H1 (cell line): ENCODE measurements around the gene UBQLN4. TPM values are rescaled to one million over a fixed set of nuclear protein-coding genes. Genes with fewer than 3 reads are reported as not detected.

ENCODE experiments used
- CTCF ChIA-PET: fragments of 300-600 bp; sonication (Branson Sonifier 250); formaldehyde crosslinking; loops from one replicate; lab custom pipeline; 2021; ENCODE audit not compliant: partially characterized antibody; lab: Charles Lee
- POLR2A ChIA-PET: fragments of 300-600 bp; sonication (Branson Sonifier 250); formaldehyde crosslinking; loops from one replicate; lab custom pipeline; 2021; ENCODE audit warnings: inconsistent platforms; ENCODE audit not compliant: partially characterized antibody; lab: Charles Lee
- DNase-seq, 2 experiments: peaks; one replicate each; pipeline versions ENCODE4 v3.0.0 to v3.0.0-alpha.2; 2010 to 2022; ENCODE audit warnings: low spot score in 2 of 2, low read depth in 1 of 2, mixed read lengths in 1 of 2
- FAIRE-seq: peaks from 2 replicates; lab custom pipeline; 2011; peaks lifted over from hg19 to GRCh38; lab: Jason Lieb, UNC
- H2AFZ ChIP-seq: 2 replicates; pipeline ENCODE4 v1.8.1; 2012; ENCODE audit warnings: low read length, inconsistent platforms
- H2AK5ac ChIP-seq: 2 replicates; pipeline ENCODE4 v1.6.1; 2013; ENCODE audit warnings: low read depth, low read length
- H2BK120ac ChIP-seq: replicated peaks from 2 replicates; pipeline ENCODE3; 2013; ENCODE audit warnings: low read depth, low read length, inconsistent platforms
- H2BK12ac ChIP-seq: 2 replicates; pipeline ENCODE4 v1.6.1; 2013; ENCODE audit warnings: low read depth, low read length
- H2BK15ac ChIP-seq: 2 replicates; pipeline ENCODE4 v1.6.1; 2013; ENCODE audit warnings: low read length
- H2BK20ac ChIP-seq: 2 replicates; pipeline ENCODE4 v1.6.1; 2013; ENCODE audit warnings: low read length
- H2BK5ac ChIP-seq: 2 replicates; pipeline ENCODE4 v1.6.1; 2013; ENCODE audit warnings: low read depth, low read length
- H3K14ac ChIP-seq: 2 replicates; pipeline ENCODE4 v1.6.1; 2013; ENCODE audit warnings: inconsistent platforms; ENCODE audit not compliant: insufficient read length
- H3K18ac ChIP-seq: 2 replicates; pipeline ENCODE4 v1.6.1; 2013; ENCODE audit warnings: low read length; ENCODE audit errors: extremely low read depth
- H3K23ac ChIP-seq: 2 replicates; pipeline ENCODE4 v1.6.1; 2013; ENCODE audit warnings: inconsistent platforms; ENCODE audit not compliant: insufficient read length
- H3K23me2 ChIP-seq: 2 replicates; pipeline ENCODE4 v1.6.1; 2013; ENCODE audit warnings: low read depth, low read length
- H3K27ac ChIP-seq: 2 replicates; pipeline ENCODE4 v1.6.1; 2011; ENCODE audit warnings: low read depth, low read length, inconsistent platforms
- H3K27me3 ChIP-seq, 4 experiments: replicated peaks in 1 of 4; 1 replicate in 1 of 4; 2 replicates in 3 of 4; pipeline versions ENCODE4 v1.6.1 to v1.8.1; 2011 to 2013; ENCODE audit warnings: low read length in 3 of 4, mild to moderate bottlenecking in 3 of 4, inconsistent platforms in 2 of 4, mixed read lengths in 2 of 4, moderate library complexity in 1 of 4; ENCODE audit not compliant: control insufficient read depth in 3 of 4, insufficient read depth in 3 of 4; ENCODE audit errors: extremely low read depth in 1 of 4
- H3K36me3 ChIP-seq, 4 experiments: 2 replicates each; pipeline versions ENCODE4 v1.6.1 to v1.8.1; 2011 to 2013; ENCODE audit warnings: mild to moderate bottlenecking in 4 of 4, low read length in 3 of 4, moderate library complexity in 2 of 4, control low read depth in 1 of 4, inconsistent platforms in 1 of 4; ENCODE audit not compliant: insufficient read depth in 4 of 4, control insufficient read depth in 2 of 4
- H3K4ac ChIP-seq: replicated peaks from 2 replicates; pipeline ENCODE3; 2013; ENCODE audit warnings: low read length, low read depth, mixed read lengths, inconsistent platforms; ENCODE audit not compliant: insufficient read length
- H3K4me1 ChIP-seq, 4 experiments: replicated peaks in 1 of 4; 1 replicate in 1 of 4; 2 replicates in 3 of 4; pipeline versions ENCODE4 v1.6.1 to v1.8.1; 2011 to 2013; ENCODE audit warnings: low read length in 3 of 4, inconsistent platforms in 2 of 4, mixed read lengths in 1 of 4; ENCODE audit not compliant: insufficient read depth in 4 of 4, control insufficient read depth in 3 of 4
- H3K4me2 ChIP-seq, 2 experiments: 2 replicates each; pipeline versions ENCODE4 v1.6.1 to v1.8.1; 2011 to 2013; ENCODE audit warnings: low read depth in 2 of 2, low read length in 2 of 2, control low read depth in 1 of 2, inconsistent platforms in 1 of 2, mild to moderate bottlenecking in 1 of 2; ENCODE audit not compliant: insufficient read depth in 1 of 2
- H3K4me3 ChIP-seq, 4 experiments: fragments of 200-600, 300-600 bp in 1 of 4; sonication (generic), shearing (Covaris generic), sonication (Bioruptor Twin) in 1 of 4; 2 replicates each; pipeline versions ENCODE4 v1.5.1 to v1.8.1; 2011 to 2016; ENCODE audit warnings: low read length in 4 of 4, low read depth in 3 of 4, control low read depth in 2 of 4, inconsistent platforms in 2 of 4, mild to moderate bottlenecking in 2 of 4, mixed read lengths in 1 of 4, moderate library complexity in 1 of 4; ENCODE audit not compliant: insufficient read depth in 2 of 4; ENCODE audit errors: extremely low read depth in 1 of 4
- H3K56ac ChIP-seq: replicated peaks from 2 replicates; pipeline ENCODE3; 2013; ENCODE audit warnings: low read depth, mild to moderate bottlenecking, mixed read lengths, low read length, inconsistent platforms; ENCODE audit not compliant: insufficient read length
- H3K79me1 ChIP-seq: 2 replicates; pipeline ENCODE4 v1.6.1; 2013; ENCODE audit warnings: low read depth, low read length, control low read depth
- H3K79me2 ChIP-seq, 2 experiments: 2 replicates each; pipeline versions ENCODE4 v1.6.1 to v1.8.1; 2012 to 2013; ENCODE audit warnings: low read length in 2 of 2, mild to moderate bottlenecking in 2 of 2, inconsistent platforms in 1 of 2; ENCODE audit not compliant: insufficient read depth in 2 of 2, control insufficient read depth in 1 of 2
- H3K9ac ChIP-seq, 4 experiments: replicated peaks in 1 of 4; 1 replicate in 1 of 4; 2 replicates in 3 of 4; pipeline versions ENCODE4 v1.6.1 to v1.8.1; 2011 to 2013; ENCODE audit warnings: low read depth in 3 of 4, low read length in 3 of 4, control low read depth in 2 of 4, mild to moderate bottlenecking in 2 of 4, moderate library complexity in 2 of 4, inconsistent platforms in 1 of 4; ENCODE audit errors: extremely low read depth in 1 of 4
- H3K9me3 ChIP-seq, 2 experiments: 2 replicates each; pipeline versions ENCODE4 v1.6.1 to v1.8.1; 2012 to 2013; ENCODE audit warnings: mild to moderate bottlenecking in 2 of 2, moderate library complexity in 2 of 2, control low read depth in 1 of 2, inconsistent platforms in 1 of 2, low read depth in 1 of 2, low read length in 1 of 2, mixed read lengths in 1 of 2; ENCODE audit not compliant: insufficient read depth in 2 of 2
- H4K20me1 ChIP-seq, 2 experiments: replicated peaks in 1 of 2; 2 replicates each; pipeline versions ENCODE3 to v1.8.1; 2011 to 2013; ENCODE audit warnings: inconsistent platforms in 2 of 2, low read length in 2 of 2, mild to moderate bottlenecking in 1 of 2; ENCODE audit not compliant: insufficient read depth in 2 of 2, control insufficient read depth in 1 of 2
- H4K5ac ChIP-seq: 2 replicates; pipeline ENCODE4 v1.6.1; 2013; ENCODE audit warnings: low read length, low read depth, mixed read lengths, inconsistent platforms; ENCODE audit not compliant: insufficient read length
- H4K8ac ChIP-seq: 2 replicates; pipeline ENCODE4 v1.8.0; 2013; ENCODE audit warnings: mild to moderate bottlenecking, moderate library complexity, low read length, inconsistent platforms; ENCODE audit not compliant: insufficient read depth; ENCODE audit errors: extremely low read depth
- H4K91ac ChIP-seq: replicated peaks from 2 replicates; pipeline ENCODE3; 2013; ENCODE audit warnings: low read length, mixed read lengths, inconsistent platforms; ENCODE audit not compliant: insufficient read length
- WGBS, 2 experiments: shearing (Covaris generic) in 1 of 2; methylation state at CpG; one replicate each; pipeline versions ENCODE4 v1.1.6 to v1.1.7; 2013 to 2015; ENCODE audit warnings: low lambda C conversion rate in 2 of 2, mixed read lengths in 2 of 2, inconsistent platforms in 1 of 2, low coverage in 1 of 2, missing lambda C conversion rate in 1 of 2; ENCODE audit not compliant: insufficient replicate concordance in 2 of 2, insufficient coverage in 1 of 2, insufficient read length in 1 of 2; ENCODE audit errors: extremely low coverage in 1 of 2, missing lambda C conversion rate in 1 of 2; 5-methylcytosine and 5-hydroxymethylcytosine counted together
- polyA plus RNA-seq, 7 experiments: library from polyadenylated mRNA; depleted of rRNA in 3 of 7; stranded (reverse) in 5 of 7; unstranded in 2 of 7; fragments of >200 nt in 5 of 7; fragments of 200-250 nt in 2 of 7; gene quantifications; 1 replicate in 5 of 7; 2 replicates in 1 of 7; 4 replicates in 1 of 7; pipeline versions ENCODE4 v1.2.1 to v1.2.3, GENCODE V29; 2011 to 2013; ENCODE audit warnings: missing spikeins in 2 of 7, mixed read lengths in 2 of 7
- total RNA-seq: library from RNA; stranded (reverse); fragmentation: NEBNext Ultra II Directional; extraction: Animal tissue kit (Norgen Biotek cat#: 25700); gene quantifications from 2 replicates; pipeline ENCODE4 v1.2.1, GENCODE V29; 2021

UBQLN4 gene
- total and polyA plus RNA-seq, 2 of the 8 experiments (the other 6 are each of a cell fraction or from before 2014, with no cell fraction given), result 37.7 to 52.0 TPM

DNA sequence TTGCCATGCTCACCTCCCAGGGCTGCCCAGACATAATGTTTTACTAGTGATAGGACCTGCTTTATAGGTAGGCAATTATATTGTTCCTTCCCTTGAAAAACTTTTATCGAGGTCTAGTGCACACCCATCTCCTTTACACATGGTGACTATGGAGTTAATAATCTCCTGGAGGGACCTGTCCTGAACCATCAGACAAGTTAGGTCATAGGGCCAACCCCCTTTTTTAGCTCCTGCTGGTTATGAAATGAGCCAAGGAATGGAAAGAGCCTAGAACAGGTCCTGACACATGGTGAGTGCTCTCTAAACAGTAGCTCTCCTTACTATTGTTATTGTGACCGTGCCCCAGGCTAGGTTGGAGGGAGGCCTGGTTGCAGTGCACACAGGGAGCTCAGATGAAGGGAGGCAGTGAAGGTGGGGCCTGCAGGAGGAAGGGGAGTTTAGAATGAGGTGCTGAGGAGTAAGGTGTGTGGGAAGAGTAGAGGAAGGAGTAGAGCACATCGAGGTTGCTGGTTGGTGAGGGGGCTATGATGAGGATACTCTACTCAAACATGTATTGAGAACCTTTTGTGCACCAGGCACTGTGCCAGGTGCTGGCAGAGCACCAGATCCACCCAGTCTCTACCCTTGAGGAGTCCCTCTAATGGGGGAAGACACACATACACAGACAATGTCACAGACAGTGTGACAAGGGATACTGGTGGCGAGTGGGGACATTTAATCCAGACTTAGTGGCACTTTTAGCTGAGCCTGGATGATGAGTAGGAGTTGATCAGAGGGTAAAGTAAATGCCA is 46.8 kb upstream of the UBQLN4 start:
- POLR2A ChIA-PET, result interaction anchor here (0.6 to 29.6 kb wide), 8 partner anchors 8 to 81 kb away, joined by 3 to 763 read pairs (median 3); partner anchors contain the start of gene LMNA
- DNase-seq, result no peak
- Histone ChIP-seq H4K20me1 (peaks cover 2 to 6% of the 10 kb centered on the region in 2 experiments), H2BK15ac (peak overlapping the region; percentile 65), H3K27me3 (no peaks in the 10 kb centered on the region; a peak in 1 of 7 replicates), H3K23ac (no peak overlapping the region), H3K4me1 (peaks cover 2 to 35% (median 24%) of the 10 kb centered on the region in 4 experiments), H3K4me2 (no peak overlapping the region), H3K4me3 (no peak overlapping the region), H3K23me2 (peaks cover 2% of the 10 kb centered on the region; the same call in 1 of the 2 replicates), H3K79me1 (peaks cover 2% of the 10 kb centered on the region; the same call in 1 of the 2 replicates), H2AK5ac (no peak overlapping the region), H2BK5ac (no peak overlapping the region), H3K4ac (no peak overlapping the region), H2BK20ac (no peak overlapping the region), H4K91ac (no peak overlapping the region), H3K56ac (no peak overlapping the region), H4K5ac (no peak overlapping the region), H3K27ac (no peak overlapping the region), H3K36me3 (no peaks in the 10 kb centered on the region), H3K79me2 (no peaks in the 10 kb centered on the region), H3K9me3 (no peaks in the 10 kb centered on the region), H3K14ac (no peak overlapping the region), H3K18ac (no peak overlapping the region), H2AFZ (no peak overlapping the region), H2BK12ac (0 out of 2 replicates have a peak overlapping the region, but pooled peaks have one; percentile 22), H2BK120ac (no peak overlapping the region), H4K8ac (no peak overlapping the region), H3K9ac (no peak overlapping the region)
- FAIRE-seq, result no peak
- WGBS, 2 experiments, result 84 to 100% methylated on average over 1 to 4 of the region's 4 CpGs
- CTCF ChIA-PET, result interaction anchor here (0.6 to 29.5 kb wide), 14 partner anchors 13 to 285 kb away, joined by 3 to 1994 read pairs (median 4); partner anchors contain the start of genes LMNA, MEX3A and PMF1
